Measurements from ENCODE around the gene TMEM132C.

Gene TMEM132C

DNA sequence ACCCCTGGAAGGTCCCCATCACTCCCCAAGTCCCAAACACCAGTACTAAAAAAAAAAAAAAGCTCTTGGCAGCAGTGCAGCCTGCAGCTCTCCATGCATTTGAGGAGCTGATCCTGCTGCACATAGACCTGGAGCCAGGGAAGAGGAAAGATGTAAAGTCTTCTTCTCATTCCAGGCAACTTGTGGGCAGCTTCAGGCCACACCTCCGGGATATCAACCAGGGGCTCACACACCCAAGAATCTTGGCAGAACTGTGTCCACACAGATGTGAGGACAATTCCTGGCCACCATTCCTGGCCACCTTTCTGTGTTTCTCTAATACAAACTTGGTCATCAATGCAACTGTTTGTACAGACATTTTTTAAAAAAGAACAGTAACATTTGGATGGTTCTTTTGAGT is 72.7 kb downstream of the TMEM132C start:
- no peak for DNase-seq

DNA sequence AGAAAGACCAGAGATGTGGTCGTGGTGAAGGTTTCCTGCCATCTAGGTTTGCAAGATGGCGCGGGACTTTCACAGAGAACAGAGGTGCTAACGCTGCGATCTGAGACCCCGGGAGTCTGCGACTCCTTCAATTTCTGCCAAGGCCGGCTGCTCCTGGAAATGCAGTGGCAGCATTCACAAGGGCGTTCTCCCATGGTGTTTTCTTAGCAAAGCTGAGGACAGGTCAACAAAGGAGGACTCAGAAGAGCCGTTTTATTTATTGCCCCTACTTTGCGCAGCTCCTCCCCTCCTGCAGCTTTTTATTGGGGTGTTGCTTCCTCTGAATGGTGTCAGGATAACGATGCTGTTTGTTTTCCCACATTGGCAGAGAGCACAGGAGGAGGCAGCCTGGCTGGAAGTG is 86.3 kb downstream of the TMEM132C start:
- DNase-seq, result no peak

DNA sequence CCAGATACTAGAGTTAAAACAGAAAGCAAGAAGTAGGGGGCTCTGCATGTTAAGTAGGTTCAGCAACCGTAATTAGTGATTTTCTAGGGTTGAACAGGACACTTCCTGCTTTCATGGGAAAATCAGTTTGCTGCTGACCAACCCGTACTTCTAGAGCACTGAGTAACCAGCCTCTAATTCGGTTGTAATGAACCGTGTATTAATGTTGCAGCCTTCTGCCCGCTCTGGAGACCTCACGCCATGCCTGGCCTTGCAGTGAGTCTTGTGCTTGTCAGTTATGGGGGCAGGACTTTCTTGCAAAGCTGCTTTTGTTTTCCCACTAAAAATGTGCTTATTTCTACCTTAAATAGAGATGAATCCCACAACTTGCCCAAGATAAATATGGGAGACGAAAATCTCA is 89.6 kb downstream of the TMEM132C start:
- DNase-seq, result no peak

DNA sequence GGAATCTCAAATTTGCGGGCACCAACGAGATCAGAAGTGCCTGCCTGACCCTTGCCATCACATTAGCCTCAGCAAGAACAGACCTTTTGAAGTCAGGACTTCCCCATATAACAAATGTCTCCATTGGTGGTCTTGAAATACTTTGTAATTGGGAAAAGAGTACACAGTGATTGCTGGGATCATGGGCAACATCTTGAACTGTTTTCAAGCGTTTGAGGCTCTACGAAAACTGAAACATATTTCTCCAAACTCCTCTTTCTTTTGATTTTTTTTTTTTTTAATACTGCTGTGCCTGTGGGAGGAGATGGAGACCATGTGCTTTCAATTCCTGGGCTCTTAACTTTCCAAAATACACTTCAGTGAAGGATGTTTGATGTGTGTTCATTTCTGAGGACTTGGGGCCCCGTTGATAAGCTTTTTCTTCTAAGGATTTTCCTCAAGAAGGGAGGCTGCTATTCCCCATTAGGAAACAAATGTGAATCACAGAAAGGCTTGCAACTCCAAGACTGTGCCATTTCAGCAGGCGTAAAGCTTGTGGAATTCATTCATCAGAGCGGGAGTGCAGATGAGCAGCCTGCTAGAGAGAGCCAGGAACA is 94.5 kb downstream of the TMEM132C start:
- DNase-seq, result no peak

DNA sequence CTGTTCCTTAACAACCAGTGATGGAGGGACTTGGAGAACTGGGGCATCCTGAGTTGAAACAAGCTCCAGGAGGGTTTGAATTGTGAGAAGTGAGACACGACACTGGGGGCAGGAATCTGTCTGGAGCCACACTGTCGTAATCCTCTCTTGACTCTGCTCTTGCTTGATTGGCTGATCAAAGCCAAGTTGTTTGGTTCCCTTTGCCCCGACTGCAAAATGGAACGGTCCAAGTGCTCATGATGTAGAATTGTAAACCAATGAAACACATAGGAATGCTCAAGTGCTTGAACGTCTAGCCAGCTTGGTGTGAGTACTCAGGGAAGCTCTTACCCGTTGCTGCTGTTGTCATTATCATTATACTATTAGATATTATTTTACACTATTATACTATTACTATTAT is 98.1 kb downstream of the TMEM132C start:
- no peak for DNase-seq

DNA sequence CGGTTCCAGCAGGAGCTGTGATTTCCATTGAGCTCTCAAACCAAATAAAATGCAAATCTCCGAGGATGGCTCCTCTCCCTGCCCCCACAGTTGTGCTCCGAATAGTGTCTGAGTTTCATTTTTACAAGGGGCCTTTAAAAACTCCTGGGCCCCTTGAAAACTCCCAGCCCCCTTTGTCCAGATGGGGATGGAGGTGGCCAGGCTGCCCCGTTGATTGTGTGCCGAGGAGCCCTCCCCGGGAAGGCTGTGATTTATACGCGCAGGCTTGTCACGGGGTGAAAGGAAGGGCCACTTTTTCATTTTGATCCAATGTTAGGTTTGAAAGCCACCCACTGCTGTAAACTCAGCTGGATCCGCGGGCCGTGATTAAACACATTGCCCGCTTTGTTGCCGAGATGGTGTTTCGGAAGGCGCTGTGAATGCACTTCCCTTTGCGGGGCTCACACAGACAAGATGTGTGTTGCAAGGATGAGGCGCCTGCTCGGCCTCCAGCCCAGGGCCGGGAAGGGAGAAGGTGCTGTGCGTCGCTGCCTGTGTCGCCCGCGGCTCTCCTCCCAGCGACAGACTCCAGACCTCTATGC is 98.8 kb downstream of the TMEM132C start:
- no peak for DNase-seq

DNA sequence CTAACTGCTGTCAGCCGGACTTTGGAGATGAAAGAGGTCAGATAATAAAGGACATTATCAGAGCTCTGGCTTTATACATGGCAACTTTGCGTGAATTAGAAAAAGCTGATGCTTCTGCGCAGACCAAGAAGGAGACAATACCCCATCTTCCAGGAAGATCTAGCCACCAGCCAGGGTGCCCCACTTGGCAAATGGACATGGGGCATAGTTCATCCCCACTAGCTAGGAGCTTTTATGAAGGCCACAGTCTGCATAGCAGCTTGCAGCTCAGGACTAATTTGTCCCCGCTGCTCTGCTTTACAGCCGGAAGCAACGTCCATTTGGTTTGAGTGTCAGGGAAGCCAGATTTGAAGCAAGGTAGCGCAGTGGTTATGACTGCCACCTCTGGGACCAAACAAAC is 101.0 kb downstream of the TMEM132C start:
- DNase-seq, result no peak

DNA sequence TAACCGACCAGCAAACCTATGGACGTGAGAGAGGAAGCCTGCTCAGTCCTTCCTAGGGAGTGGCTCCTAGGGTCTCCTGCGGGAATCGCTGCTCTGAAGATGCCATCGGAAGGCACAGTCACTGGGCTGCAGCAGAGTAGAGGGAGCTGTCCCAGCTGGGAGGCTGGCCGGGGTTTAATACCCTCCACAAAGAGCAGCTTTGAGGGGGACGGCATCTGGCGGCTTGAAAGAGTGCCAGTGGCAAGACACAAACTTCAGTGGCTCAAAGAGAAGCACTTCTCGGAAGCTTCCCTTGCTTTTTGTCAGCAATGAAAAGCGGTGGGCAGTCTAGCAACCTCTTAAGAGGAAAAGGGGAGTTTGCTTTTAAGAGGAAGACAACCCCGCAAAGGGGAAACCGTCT is 114.6 kb downstream of the TMEM132C start:
- DNase-seq, result no peak

DNA sequence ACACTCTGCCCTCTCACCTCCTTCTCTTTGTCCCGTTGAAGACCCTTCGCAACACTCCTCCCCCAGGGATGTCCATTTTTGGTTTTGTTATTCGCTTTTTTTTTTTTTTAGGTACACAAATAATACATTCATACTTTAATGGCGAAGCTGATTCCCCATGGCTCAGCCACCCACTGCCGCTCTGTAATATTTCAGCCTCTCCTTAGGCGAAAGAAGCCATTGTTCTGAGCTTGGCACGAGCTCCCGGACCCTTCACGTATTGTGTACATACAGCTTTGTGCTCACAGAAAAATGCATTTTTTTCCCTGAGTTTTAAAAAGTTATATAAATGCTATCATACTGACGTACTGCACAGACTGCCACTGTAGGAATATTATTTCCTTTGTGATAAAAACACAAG is 115.0 kb downstream of the TMEM132C start:
- DNase-seq, result no peak

DNA sequence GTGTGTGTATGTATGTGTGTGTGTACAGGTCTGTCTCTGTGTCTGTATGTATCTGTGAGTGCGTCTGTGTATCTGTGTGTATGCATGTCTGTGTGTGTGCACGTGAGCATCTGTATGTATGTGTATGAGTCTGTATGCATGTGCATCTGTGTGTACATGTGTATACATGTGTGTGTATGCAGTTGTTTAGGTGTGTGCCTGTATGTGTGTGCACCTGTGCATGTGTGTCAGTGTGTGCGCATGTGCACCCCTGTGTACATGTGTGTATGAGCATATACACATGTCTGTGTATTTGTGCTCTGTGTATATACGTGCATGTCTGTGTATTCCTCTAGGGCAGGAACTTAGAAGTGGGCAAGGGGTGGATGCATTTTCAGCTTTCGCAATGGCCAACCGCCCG is 116.0 kb downstream of the TMEM132C start:
- DNase-seq, result no peak

DNA sequence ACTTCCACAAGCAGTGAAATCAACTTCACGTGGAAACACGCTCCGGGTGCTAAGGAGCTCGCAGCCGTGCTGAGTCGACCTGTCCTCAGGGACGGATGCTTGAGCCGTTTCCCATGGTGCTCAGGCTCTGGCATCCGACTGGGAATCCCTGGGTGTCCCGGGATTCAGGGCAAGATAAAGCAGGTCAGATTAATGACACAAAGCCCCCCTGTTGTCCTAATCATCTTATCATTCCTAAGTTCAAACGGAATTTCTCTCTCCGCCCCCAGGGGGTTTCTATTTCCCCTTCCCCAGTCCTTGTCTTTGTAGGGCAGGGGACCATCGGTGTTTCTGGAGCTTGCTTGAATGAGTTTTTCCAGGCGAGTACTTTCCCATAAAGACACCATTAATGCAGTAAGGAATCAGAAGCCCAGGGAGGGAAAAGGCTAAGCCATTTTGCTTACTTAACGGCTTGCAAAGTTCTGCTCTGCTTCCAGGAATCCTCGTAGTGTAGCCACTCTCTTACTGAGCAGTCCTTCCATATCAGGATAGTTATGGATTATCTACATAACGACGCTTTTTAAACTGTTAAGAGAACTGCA is 116.5 kb downstream of the TMEM132C start:
- DNase-seq, result no peak

DNA sequence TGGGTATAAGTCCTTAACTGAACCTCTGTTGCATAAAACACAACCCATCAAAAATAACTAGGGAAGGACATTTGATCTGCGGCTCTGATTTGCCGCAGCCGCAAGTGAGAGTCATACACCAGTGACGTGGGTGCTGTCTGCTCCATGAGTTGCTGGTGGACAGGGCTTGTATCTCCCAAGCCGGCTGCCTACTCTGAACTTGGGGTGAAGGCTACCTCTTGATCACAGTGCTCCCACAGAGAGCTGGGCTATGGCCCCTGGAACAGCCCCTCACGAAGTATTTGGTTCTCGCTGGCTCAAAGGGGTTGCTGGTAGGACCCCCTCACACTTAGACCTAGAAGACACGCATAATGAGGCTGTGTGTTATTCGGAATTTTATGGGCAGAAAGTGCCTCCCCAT is 118.8 kb downstream of the TMEM132C start:
- no peak for DNase-seq

DNA sequence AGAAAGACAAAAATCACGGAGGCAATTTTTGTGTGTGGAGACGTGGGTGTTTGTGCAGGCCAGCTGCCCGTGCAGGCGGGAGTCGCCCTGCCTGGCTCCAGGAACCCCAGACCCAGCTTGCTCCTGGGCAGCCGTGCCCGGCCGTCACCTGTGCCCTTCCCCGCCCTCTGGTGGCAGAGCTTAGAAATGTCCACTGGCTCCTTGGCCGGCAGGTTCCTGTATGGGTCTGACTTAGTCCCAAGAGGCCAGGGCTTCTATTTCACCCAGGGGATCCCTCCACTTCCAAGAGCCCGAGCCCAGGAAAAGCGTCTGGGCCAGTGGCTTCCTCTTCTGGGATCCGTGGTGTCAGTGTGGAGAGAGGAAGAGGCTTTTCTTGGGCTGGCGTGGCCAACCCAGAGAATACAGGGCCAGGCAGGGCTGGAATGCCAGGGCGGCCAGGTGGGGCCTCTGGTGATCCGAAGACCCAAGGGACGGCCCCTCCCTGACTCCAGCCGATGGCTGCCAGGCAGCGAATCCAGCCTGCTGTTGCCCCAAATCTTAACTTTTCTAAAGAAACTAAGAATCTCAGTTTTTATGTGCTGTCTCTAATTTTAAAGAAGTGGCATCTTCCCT is 120.9 kb downstream of the TMEM132C start:
- DNase-seq, result peak; percentile 23

DNA sequence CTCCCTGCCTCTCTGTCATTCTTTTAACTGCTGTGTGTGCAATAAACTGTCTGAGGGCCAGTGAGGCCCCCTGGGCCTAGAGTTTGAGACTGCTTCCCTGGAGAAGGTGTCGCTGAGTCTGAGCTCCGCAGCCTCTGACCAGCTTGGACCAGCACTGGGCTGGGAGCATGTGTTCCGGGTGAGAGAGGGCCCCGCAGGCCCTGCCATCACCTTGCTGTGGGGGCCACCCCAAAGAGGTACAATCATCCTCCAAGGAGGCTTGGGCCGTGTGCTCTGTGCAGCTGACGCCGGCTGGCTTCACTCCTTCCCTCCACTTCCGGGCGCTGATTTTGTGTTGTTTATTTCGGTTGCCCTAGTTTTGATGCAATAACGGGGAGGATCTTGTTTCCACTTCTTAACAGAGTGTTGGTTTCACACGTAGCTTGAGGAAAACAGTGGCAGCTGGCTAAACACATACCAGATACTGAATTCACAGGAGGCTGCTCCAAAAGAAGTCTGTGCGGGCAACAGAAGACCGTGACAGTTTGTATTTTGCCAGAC is 121.6 kb downstream of the TMEM132C start:
- peak; percentile 66 for DNase-seq

DNA sequence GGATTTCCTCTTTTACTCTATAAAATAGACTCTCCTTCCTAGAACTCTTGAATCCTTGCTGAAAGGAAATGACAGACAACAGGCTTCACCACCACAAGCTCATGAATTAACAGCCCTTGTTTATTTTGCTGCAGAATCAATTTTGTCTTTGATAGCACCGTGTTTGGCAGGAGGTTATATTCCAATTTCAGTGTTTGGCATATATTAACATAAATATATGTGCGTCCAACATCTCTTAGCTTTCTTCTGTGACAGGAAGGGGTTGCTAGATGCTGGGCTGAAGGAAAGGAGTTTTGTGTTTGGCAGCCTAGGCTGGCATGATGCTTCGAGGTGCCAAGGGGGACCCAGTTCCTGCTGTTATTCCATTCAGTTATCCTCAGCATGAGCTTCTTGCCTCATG is 126.4 kb downstream of the TMEM132C start:
- DNase-seq, result no peak

DNA sequence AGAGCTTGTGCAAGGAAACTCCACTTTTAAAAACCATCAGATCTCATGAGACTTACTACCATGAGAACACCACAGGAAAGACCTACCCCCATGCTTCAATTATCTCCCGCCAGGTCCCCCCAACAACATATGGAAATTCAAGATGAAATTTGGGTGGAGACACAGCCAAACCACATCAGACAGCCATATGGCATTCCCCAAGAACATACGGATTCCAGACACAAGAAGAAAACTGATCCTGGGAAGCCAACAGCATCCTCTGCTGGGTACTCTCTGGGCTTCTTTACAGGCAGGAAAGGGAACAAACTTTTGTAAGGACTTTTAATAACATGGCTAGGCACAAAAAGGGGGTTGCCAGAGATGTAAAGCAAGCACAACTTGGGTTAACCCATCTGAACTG is 127.2 kb downstream of the TMEM132C start:
- no peak for DNase-seq

DNA sequence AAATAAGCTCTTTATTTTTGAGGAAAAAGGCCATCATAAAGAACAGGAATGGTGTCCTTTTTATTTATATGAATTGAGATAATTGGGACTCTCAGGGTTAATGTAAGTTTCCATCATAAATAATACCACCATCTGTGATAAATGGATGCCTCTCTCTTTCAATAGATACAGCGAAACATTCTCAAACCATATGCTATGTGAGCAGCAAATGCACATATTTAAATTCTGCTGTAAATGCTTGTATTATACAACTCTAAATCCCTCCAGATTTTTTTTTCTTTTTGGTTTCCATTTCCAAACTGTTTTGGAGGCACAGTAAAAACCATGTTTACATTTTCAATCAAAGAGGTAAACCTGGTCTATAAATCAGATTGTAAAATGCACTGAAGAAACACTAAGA is 132.3 kb downstream of the TMEM132C start:
- no peak for DNase-seq

DNA sequence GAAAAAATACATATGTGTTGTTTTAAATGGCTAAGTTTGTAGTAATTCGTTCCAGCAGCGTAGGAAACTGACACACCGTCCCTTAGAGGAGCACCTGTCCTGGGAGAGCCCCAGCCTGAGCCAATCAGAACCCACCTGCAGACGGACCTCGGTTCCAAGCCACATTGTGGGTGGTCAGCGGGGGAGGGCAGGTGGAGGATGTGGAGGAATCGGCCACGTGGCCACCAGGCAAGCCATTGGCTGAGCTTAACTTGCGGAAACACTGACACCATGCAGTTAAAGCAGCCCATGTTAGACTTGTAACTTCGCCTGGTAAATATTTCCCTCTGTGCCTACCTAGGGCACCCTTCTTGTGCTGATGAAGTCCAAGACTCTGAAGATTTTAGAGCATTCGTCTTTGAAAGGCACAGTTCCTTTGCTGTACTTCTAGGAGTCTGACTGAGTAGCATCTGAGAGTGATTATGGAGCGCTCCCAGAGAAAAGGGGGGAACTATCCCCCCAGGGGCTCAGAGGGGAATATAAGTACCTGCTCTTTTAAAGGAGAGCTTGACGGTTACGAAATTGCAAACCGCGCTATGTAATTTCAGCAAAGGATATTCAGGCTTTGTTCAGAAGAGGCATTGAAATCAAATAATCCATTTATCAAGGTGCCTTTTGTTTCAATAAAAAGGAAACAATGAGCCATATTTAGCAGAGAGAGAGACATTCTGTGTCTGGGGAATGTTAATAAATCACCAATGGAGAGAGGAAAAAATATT is 135.7 kb downstream of the TMEM132C start:
- DNase-seq, result no peak

DNA sequence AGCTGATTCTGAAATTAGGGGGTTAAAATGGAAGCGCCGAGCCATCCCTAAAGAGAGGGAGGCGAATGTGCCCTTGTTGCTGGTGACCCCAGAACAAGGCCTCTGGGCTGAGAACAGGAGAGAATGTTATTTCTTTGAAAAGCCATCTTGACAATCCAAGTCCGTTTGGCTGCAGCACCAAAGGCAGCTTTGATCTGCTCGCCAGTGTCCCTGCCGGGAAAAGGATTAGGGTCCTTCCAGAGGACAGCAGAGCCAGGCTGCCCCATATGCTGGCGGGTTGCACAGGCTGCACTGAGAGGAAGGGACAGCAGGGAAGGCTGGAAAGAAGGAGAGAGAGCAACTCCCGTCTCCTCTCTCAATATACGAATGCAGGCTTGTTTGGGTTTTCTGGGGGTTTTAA is 141.7 kb downstream of the TMEM132C start:
- no peak for DNase-seq

DNA sequence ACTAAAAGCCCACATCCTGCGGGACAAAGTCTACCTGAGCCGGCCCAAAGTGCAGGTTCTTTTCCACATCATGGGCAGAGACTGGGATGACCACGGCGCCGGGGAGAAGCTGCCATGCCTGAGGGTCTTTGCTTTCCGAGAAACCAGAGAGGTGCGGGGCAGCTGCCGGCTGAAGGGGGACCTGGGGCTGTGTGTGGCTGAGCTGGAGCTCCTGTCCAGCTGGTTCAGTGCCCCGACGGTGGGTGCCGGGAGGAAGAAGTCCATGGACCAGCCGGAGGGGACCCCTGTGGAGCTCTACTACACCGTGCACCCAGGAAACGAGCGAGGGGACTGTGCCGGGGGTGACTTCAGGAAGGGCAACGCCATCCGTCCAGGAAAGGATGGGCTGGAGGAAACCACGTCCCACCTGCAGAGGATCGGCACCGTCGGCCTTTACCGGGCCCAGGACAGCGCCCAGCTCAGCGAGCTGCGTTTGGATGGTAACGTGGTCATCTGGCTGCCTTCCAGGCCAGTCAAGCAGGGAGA is 148.1 kb downstream of the TMEM132C start:
- DNase-seq, result no peak

DNA sequence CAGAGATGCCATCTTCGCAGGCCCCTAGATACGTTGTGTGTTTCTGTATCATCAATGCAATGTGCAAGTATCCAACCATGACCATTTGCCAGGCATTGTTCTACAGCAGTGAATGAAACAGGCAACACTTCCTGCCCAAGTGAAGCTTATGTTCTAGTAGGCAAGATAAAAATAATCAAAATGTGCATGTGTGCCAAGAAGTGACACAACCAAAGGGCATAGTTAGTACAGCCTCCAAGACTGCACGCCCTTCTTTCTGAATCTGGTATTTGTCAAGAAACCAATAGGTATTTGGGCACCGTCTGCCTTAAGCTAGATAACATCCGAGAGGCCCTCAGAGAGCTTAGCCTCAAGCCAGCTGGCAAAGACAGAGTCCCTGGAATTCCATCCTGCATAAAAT is 152.0 kb downstream of the TMEM132C start:
- DNase-seq, result no peak

DNA sequence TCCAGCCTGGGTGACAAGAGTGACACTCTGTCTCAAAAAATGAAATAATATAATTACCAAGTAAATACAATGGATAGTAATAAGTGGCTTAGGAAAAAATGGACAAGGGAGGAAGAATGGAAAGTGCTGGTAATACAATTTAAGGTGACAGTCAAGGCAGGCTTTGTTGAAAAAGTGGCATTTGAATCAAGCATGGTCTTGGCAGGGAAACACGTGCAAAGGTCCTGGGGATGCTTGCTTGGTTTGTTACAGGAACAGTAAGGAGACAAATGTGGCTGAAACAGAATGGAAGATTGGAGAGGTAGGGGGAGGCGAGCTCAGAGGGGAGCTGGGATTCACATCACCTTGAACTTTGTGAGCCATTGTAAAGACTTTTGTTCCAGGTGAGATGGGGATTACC is 153.2 kb downstream of the TMEM132C start:
- DNase-seq, result no peak

DNA sequence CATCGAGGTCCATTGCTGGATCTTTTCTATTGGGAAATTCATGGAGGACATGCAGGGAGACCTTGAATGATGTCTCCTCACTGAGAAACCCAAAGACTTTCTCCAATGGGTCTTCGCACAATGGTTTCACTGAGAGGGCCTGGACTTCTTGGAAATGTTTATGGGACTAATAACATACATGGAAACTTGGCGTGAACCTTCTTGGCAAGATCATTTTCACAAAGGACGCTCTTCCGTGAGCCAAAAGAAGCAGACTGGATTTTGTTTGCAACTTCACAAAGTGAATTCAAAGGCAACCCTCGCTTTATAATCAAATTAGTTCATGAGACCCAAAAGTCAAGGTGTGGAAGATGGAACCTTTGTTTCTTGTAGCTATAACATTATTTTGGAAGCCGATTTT is 154.4 kb downstream of the TMEM132C start:
- DNase-seq, result no peak
